ENCODE results near the gene TXNRD2.
A peak's percentile ranks its signal among the peaks of the same experiment; 100 is the strongest.

Gene TXNRD2

DNA sequence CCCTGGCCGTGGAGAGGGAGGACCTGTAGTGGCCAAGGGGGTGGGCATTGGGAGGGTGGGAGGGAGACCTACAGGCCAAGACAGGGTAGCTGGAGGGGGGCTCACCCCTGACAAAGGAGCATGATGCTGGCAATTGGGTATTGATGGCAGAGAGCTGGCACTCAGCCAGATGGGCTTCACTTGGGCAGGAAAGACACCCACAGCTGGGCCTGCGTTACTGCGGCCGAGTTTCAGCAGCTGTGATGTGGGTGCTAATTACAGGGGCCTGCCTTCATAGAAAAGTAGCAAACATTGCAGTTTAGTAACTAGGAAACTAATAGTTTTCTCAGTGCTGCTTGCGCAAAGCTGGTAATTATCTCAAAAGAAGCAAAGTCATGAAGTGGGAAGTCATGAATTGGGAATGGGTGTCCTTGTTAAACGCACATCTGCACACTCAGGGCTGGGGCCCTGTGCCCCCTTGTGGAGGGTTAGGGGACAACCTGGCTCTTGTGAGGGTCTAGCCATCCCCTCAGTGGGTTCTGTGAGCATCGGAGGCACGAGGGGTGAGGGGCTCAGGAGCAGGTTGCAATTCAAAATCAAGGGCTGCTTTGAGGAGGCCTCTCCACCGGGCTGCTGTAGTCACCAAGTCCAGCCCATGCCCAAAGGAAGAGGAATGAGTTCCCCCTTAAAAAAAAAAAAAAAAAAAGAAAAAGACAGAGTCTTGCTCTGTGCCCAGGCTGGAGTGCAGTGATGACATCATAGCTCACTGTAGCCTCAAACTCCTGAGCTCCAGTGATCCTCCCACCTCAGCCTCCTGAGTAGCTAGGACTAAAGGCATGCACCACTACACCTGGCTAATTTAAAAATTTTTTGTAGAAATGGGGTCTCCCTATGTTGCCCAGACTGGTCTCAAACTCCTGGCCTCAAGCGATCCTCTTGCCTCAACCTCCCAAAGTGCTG, 24.4 kb upstream of the TXNRD2 start:
- DNase-seq = peak; percentile 70

DNA sequence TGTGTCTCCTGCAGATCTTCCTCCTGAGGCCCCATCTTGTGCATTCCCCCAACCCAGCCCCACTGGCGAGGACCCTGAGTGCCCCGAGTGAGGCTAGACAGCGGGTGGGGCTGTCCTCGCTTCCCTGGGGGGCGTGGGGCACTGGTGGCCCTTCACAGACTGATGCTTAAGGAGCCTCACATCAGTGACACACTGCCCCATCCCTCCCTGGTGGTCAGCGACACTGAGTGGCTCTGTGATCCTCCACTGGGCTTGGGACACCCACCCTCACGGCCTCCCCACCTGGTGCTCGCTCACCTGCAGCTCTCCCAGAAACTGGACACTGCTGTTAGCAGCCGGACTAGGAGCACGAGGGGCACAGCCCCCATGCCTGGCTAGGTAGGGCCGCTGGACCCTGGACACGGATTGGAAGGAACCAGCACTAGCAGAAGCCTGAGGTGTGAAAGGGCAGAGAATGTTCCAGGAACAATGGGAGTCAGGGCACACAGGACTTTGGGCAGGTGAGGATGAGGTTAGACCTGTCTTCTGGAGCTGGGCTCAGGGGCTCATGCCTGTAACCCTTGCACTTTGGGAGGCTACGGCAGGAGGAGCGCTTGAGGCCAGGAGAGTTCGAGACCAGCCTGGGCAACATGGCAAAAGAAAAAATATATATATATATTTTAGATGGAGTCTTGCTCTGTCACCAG, 23.2 kb upstream of the TXNRD2 start:
- no peak for DNase-seq

DNA sequence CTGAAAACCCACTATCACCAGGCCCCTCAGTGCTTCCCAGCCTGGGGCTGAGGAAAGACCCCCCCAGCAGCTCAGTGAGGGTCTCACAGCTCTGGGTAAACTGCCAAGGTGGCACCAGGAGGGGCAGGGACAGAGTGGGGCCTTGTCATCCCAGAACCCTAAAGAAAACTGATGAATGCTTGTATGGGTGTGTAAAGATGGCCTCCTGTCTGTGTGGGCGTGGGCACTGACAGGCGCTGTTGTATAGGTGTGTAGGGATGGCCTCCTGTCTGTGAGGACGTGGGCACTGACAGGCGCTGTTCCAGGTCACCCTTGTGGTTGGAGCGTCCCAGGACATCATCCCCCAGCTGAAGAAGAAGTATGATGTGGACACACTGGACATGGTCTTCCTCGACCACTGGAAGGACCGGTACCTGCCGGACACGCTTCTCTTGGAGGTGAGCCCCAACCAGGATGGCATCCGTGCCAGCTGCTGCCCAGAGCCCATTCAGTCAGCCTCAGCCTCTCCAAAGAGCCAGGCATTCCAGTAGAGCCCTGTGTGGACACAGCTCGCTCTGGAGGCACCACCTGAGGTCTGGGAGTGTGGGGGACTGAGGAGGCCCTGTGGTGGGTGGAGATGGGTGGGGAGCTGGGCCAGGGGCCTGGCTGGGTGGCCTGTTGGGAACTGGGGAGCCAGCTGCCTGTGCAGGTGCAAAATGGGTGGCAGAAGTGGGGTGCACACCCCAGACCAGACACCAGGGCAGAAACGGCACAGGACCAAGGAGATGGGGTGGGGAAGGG, 22.4 kb upstream of the TXNRD2 start:
- DNase-seq = no peak

DNA sequence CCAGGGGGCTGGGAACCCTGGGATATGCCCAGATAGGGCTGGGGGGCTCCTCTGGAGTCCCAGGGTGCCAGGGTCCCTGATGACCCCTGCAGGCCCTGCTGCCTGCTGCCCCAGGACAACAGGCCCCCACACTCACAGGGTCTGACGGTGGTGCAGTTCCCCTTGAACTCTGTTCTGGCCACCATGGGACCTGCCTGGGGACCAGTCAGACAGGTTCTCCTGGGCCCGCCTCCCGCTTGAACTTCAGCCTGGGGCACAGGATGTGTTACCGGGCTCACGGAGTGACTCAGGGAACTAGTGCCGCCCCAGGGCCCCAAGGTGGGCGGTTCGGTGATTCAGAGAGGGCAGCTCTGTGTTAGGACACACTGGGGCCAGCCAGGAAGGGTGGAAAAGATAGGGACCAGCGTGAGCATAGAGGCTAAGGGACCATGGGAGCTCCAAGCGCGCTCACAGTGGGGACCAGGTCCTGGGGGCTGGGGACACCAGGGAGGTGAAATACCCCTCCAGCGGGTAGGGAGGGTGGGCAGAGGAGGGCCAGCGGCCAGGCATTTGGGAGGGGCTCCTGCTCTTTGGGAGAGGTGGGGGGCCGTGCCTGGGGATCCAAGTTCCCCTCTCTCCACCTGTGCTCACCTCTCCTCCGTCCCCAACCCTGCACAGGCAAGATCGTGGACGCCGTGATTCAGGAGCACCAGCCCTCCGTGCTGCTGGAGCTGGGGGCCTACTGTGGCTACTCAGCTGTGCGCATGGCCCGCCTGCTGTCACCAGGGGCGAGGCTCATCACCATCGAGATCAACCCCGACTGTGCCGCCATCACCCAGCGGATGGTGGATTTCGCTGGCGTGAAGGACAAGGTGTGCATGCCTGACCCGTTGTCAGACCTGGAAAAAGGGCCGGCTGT, 21.5 kb upstream of the TXNRD2 start:
- DNase-seq = no peak

DNA sequence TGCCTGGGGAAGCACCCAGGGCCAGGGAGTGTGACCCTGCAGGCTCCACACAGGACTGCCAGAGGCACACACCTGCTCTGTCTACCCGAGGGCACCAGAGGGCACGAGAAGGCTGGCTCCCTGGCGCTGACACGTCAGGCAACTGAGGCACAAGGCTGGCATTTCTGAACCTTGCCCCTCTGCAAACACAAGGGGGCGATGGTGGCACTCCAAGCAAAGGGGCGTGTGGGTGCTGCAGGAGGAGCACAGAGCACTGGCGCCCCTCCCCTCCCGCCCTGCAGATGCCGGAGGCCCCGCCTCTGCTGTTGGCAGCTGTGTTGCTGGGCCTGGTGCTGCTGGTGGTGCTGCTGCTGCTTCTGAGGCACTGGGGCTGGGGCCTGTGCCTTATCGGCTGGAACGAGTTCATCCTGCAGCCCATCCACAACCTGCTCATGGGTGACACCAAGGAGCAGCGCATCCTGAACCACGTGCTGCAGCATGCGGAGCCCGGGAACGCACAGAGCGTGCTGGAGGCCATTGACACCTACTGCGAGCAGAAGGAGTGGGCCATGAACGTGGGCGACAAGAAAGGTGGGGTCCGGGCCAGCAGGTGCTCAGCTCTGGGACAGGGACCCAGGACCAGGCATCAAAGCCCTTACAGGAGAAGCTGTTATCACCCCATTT, 20.8 kb upstream of the TXNRD2 start:
- DNase-seq = peak; percentile 68

DNA sequence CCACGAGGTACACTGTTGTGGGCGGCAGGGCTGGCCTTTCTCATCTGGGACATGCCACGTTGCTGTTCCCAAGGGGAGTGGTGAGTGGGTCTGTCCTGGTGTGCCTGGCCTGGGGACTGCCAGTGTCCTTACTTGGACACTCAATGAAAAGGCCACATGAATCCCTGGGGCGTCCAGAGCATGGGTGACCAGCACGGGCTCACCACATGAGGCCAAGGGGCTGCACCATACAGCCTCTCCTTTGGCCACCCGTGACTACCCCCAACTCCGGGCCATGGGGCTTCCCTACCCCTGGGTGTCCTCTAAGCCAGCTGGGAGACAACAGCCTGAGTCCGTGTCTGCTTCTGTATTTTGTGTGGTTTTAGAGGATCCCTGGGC, 20.2 kb upstream of the TXNRD2 start:
- no peak for DNase-seq

DNA sequence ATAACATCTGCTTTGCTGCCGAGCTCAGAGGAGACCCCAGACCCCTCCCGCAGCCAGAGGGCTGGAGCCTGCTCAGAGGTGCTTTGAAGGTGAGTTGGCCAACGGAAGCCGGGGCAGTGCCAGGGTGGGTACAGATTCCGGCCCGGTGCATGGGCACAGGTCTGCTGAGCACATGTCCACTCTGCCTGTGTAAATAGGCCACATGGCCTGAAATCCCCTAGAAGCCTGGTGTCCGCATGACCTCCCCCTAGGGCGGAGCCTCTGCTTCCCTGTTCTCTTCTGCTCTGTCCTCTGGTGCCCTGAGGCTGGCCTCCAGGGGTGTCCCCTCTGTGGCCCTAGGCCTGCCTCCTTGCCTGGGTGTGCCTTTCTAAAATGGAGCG, 19.6 kb upstream of the TXNRD2 start:
- DNase-seq = no peak

DNA sequence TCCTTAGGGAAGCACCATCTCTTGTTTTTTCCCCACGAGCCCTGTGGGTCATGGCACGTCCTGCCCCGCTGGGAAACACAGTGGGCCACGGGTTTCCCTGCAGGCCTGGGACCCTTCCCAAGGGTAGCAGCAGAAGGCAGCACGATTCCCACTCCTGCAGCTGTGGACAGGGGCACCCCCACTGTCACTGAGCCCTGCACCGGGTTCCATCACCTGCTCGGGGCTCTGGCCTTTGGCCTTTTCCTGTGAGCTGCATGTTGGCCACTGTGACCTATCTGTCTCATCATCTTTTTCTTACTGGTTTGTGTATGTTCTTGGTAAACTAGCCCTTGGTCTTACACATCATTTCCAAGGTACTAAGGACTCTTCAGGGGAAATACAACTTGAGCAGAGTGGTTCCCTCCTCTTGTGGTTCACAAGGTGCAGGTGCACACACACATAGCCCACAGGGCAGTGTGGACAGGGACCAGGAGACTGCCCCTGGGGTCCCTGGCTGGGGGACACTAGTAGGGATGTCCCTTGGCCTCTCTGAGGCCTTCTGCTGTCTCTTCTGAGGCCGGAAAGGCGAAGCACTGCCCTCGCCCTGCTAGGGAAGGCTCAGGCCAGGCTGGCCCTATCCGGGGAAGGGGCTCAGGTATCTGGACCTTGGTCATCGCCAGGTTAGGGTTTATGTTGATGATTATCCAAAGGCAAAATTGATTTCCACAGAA, 19.0 kb upstream of the TXNRD2 start:
- no peak for DNase-seq

DNA sequence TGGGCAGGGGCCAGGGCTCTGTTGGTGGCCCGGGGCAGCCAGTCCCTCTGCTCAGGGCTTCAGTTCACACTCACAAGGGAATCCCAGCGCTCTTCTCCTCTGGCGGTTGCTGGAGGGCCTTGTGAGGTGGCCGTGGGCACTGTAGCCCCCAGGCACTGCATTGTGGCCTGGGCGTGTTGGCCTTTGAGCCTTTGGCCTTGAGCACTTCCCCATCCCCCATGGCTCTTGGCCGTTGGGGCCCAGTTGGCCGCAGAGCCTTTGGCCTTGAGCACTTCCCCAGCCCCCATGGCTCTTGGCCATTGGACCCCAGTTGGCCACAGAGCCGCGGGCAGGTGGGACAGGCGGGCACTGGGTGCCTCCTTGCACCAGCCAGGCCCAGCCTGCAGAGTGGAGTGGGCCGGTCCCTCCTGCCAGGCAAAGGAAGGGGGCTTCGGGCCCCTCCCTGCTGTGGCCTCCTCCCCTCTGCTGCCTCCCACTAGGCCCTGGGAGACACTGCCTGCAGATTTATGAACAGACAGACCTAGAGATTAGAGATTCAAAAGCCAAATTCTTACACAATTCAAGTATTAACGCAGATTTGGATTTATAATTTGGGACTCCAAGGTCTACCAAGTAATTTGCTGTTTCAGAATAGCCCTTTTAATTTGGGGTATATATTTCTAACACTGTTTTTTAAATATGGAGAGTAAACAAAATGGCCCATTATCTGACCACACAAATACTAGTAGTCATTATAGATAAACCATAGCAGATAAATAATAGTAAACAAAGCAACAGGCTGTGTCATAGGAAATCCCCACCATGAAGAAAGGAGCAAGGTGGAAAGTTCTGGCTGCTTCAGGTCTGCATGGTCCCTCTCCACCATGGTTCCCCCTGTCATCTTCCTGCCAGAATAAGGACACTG, 18.2 kb upstream of the TXNRD2 start:
- DNase-seq = no peak

DNA sequence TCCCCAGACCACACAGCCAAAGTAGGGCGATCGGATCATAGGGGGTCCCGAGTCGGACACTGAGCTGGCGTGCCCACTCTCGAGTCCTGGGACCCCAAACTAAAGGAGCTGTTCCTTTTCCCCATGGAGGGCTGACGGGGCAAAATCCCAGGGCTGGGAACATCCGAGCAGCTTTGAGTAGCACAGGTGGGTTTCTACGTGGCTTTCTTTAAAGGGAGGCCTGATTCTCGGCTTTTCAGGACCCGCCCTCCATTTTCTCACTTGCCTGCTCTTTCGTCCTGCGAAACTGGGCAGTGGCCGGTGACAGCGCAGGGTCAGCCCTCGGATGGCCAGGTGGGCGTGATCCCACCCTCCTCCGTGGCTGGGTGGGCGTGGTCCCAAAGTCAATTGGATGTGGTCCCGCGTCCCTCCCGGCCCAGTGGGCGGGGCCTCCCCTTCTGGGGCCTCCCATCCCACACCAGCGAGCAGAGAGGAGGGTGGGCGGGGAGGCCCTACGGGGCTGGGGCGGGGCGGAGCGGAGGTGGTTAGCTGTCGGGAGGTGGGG, 17.5 kb upstream of the TXNRD2 start:
- no peak for DNase-seq

DNA sequence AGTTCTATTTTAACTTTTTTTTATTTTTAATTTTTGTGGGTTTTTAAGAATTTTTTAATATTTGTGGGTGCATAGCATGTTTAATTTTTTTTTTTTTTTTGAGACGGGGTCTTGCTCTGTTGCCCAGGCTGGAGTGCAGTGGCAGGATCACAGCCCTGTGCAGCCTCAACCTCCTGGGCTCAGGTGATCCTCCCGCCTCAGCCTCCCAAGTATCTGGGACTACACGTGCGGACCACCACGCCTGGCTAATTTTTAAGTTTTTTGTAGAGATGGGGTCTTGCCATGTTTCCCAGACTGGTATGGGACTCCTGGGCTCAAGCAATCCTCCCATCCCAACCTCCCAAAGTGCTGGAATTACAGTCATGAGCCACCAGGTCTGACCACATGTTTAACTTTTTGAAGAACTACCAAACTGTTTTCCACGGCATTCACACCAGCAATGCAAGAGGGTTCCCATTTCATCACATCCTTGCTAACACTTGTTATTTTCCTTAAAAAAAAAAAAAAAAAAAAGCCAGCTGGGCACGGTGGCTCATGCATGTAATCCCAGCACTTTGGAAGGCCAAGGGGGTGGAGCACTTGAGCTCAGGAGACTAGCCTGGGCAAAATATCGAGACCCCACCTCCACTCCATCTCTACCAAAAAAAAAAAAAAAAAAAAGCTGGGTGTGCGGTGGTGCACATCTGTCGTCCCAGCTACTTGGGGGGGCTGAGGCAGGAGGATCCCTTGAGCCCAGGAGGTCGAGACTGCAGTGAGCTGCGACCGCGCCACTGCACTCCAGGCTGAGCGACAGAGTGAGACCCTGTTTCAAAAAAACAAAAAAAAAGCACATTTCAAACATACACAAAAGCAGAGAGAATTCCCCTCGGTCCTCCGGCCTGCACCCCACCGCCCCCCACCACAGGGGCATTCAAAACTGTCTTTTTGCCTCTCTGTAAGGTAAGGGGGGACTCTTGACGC, 16.7 kb upstream of the TXNRD2 start:
- DNase-seq = no peak

DNA sequence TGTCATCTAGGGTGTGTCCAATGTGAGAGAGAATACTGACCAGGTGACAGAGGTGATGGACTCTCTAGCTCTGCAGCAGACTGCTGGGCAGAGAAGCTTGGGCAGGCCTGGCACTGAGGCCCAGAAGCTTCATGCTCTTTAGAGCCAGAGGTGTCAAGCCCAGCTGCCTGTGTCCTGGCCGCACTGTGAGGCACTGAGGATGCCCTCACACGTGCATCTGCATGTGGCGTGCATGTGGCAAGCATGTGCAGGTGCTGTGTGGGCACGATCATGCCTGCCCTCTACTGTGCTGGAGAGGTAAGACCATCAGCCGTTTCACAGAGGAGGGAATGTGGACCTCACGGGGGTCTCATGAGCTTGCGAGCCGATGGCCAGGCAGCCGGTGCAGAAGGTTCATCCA, 15.8 kb upstream of the TXNRD2 start:
- DNase-seq = no peak

DNA sequence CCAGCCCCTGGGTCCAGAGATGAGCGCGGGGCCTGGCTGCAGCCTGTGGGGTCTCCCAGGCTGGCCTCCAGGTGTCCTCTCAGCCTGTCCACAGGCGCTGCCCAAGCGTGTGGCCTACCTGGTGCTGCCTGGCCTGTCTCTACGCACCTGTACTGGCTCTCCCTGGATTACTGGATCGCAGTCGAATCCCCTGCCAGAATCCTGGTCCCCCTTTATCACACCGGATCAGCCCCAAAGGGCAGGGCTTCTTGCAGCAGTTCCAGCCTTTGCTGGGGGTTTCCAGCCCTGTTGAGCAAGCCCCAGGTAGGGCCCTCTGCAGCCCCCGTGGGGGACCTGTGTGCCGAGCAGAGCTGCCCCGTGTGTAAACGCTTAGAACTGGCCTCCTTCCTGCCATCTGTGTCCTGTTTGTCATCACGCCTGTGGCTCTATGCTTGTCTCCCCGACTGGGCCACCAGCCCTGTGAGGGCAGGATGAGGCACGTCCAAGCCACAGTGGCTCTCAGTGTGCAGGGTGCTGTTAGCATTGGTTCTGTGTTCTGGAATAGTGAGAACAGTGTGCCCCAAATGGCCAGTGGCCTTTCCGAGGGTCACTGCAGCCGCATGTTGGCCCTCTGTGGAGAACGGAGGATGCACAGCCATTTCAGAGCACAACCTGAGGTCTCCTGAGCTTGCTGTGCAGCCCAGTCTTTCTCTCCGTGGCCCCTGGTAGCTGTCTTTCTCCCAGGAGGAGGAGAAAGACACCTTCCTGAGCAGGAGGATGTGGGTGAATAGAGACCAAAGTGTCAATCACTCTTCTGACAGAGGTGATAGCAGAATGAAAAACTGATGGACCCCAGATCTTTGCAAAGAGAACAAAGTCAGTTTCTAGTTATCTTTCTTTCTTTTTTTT, 13.9 kb upstream of the TXNRD2 start:
- no peak for DNase-seq

DNA sequence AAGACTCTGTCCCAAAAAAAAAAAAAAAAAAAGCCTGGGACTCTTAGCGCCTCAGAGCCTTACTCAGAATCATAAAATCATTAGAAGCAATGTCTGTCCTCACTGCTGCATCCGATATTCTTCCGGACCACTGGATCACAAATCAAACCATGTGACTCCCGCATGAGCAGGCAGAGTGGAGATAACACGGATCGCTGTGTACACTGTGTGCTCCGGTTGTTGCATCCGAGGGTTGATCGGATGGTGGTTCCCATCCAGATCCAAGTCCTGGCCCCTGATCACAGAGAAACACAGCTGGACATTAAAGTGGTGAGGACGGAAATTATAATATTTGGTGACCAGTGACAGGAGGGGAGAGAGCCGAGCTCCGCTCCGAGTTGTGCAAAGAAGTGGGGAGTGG, 9.7 kb upstream of the TXNRD2 start:
- no peak for DNase-seq

DNA sequence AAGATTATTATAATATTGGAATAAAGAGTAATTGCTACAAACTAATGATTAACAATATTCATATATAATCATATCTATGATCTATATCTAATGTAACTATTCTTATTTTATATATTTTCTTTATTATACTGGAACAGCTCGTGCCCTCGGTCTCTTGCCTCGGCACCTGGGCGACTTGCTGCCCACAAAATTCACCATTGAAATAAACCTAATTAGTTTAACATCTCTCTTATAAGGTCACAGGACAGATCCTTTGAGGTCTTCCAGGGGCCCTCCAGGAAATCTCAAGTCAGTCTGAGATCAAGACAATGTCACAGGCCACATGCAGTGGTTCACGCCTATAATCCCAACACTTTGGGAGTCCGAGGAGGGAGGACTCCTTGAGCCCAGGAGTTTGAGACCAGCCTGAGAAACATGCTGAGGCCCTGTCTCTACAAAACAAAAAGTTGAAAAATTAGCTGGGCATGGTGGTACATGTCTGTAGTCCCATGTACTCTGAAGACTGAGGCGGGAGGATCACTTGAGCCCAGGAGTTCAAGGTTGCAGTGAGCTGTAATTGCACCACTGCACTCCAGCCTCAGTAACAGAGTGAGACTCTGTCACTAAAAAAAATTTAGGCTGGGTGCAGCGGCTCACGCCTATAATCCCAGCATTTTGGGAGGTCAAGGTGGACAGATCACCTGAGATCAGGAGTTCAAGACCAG, 6.6 kb upstream of the TXNRD2 start:
- DNase-seq = no peak

DNA sequence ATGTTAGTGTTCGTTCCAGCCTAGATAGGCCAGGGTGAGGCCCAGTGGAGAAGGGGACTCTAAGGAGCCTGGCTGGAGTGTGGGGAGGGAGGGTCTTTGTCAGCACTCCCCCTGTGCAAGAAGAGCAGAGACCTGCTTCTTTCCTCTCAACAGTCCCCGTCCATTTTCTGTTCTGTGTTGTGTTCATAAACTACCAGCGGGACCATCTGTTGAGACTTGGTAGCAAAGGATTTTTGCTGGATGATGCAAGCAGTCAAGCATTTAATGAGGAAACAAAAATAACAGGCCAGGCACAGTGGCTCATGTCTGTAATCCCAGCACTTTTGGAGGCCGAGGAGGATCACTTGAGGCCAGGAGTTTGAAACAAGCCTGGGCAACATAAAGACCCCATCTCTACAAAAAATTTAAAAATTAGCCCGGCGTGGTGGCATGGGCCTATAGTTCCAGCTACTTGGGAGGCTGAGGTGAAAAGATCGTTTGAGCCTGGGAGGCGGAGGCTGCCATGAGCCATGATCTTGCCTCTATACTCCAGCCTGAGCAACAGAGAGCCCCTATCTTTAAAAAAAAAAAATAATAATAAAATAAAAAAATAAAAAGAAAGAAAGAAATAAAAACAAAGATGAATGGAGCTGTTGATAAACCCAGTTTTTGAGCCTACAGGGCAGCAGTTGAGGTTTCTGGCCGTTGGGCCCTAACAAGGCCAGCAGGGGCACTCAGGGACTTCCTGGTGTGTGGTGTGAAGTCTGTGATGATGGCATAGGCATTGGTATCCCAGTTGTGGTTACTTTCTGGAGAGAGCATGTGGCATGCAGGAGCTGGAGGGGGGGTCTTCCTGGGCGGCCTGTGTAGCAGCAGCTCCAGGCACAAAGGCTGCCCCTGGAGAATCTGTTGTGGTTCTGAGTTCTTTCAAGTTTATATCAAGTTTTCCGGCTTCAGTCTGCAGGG, 1.7 kb upstream of the TXNRD2 start:
- DNase-seq = no peak
